Measurements from ENCODE around the gene TCAF2. TPM values are rescaled to one million over a fixed set of nuclear protein-coding genes. Genes with fewer than 3 reads are reported as not detected.
A peak's percentile ranks its signal among the peaks of the same experiment; 100 is the strongest.
"Not testable (repeated sequence)": the region's sequence is repeated elsewhere in the genome, so short reads cannot be mapped to it uniquely, and the experiment has no call there.

The TCAF2 gene
- 10 to 100 TPM; 12.1 to 12.7 TPM for total RNA-seq

DNA sequence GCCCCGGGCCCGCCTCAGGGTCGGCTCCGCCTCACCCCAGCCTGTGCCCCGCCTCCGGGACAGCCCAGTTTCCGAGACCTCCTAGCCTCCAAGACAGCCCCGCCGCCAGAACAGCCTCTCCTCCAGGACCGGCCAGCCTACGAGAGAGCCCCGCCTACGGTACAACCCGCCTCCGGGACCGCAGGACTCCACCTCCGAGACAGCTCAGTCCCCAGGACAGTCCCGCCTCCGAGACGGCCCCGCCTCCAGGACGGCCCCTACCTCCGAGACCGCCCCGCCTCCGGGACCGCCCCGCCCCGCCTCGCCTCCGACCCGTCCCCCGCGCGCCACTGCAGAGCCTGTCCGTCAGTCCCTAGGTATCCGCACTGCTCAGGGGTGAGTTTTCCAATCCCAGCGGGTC lies at the start of gene TCAF2:
Gene TCAF2 (plus strand): TSS at position 329 of the 400 bp plus-strand sequence.
- DNase-seq (ENCODE audit: low spot score), result peak; percentile 88
- intact Hi-C loops (cut with DNase I), result not testable (repeated sequence)
- WGBS, result 0% methylated on average over 7 of the region's 38 CpGs

DNA sequence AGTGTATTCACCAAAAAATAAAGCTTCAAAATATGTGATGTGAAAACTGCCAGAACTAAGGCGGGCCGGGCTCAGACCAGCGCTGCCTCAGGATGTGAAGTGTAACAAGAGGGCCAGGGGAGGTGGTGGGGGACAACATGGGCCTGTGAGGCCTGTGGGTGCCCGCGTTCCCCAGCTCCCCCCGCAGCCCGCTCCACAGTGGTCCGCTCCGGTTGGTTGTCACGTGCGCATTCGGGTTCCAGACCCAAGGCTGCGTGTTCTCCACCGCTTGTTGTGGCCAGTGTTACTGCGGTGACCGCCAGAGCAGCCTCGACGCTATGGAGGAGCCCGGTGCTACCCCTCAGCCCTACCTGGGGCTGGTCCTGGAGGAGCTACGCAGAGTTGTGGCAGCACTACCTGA lies 49.3 kb upstream of the TCAF2 start, which contains the start of gene CTAGE15:
Gene CTAGE15 (plus strand): TSS at position 301 of the 400 bp plus-strand sequence. CDS start 17 bp downstream, at position 318.
- H3K27ac ChIP-seq; H3K36me3 ChIP-seq; H3K4me3 ChIP-seq; H3K4me1 ChIP-seq (replicated peaks); intact Hi-C loops (cut with DNase I); H3K27me3 ChIP-seq (replicated peaks; ENCODE audit: insufficient read depth); H3K9me3 ChIP-seq; DNase-seq (ENCODE audit: low spot score): not testable (repeated sequence)
- 100% methylated on average over 3 of the region's 20 CpGs for WGBS

More for the DNA sequence above, at the start of gene TCAF2:
- not testable (repeated sequence) for H3K4me1 ChIP-seq (replicated peaks); H3K36me3 ChIP-seq; H3K9me3 ChIP-seq; H3K27ac ChIP-seq; H3K27me3 ChIP-seq (replicated peaks; ENCODE audit: insufficient read depth)
- H3K4me3 ChIP-seq, result peak within 1 kb of the TSS in 1 of 2 donors; percentile 28

DNA sequence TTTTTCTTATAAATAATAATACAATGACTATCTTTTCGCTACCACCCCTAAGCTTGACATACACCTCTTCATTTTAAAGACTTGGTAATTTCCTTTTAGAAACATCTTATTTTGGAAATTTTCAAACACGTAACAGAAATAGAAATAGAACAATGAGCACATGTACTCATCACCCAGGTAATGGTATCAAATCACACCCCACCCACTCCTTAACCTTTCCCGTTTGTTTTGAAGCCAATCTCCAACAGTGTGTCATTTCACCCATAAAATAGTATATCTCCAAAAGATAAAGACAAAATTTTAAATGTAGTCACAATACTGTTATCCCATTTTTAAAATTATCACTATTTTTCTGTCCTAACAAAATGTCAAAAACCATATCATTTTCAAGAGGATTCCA lies 32.6 kb upstream of the TCAF2 start:
- WGBS, result 96% methylated on average over 2 of the region's 3 CpGs
- H3K27ac ChIP-seq; intact Hi-C loops (cut with DNase I); H3K9me3 ChIP-seq; H3K27me3 ChIP-seq (replicated peaks; ENCODE audit: insufficient read depth); H3K36me3 ChIP-seq; H3K4me1 ChIP-seq (replicated peaks); H3K4me3 ChIP-seq; DNase-seq (ENCODE audit: low spot score): not testable (repeated sequence)

DNA sequence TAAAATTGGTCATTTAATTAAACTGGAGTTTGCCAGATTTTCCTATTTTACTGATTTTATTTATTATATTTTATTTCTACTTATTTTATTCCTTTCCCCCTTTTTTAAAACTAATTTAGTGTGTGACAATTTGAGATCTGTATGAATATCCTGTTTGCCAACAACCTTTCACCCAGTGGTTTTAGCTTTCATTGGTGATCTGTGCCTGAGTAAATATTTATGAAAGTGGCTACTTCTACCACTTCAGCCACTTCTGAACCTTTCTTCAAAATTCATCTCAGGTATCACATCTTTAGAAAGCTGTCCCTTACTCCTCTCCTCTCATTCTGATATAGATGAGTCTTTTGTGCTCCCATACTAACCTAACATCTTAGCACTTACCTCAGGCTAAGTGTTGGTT lies 30.9 kb upstream of the TCAF2 start:
- H3K27ac ChIP-seq; DNase-seq (ENCODE audit: low spot score): not testable (repeated sequence)

DNA sequence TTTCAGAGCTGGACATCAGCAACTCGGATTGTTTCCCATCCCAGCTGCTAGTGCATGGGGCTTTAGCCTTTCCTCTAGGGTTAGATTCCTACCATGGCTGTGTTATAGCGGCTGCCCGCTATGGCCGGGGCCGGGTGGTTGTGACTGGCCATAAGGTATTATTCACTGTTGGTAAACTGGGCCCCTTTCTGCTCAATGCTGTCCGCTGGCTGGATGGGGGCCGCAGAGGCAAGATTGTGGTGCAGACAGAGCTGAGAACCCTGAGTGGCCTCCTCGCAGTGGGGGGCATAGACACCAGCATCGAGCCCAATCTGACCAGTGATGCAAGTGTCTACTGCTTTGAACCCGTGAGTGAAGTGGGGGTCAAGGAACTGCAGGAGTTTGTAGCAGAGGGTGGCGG lies 22.7 kb upstream of the TCAF2 start:
- intact Hi-C loops (cut with DNase I); H3K36me3 ChIP-seq; H3K27ac ChIP-seq; H3K4me3 ChIP-seq; H3K27me3 ChIP-seq (replicated peaks; ENCODE audit: insufficient read depth); H3K4me1 ChIP-seq (replicated peaks); DNase-seq (ENCODE audit: low spot score); H3K9me3 ChIP-seq: not testable (repeated sequence)
- 96% methylated on average over 7 of the region's 11 CpGs for WGBS

More for the DNA sequence above, 30.9 kb upstream of the TCAF2 start:
- intact Hi-C loops (cut with DNase I); H3K27me3 ChIP-seq (replicated peaks; ENCODE audit: insufficient read depth); H3K4me3 ChIP-seq; H3K4me1 ChIP-seq (replicated peaks); H3K36me3 ChIP-seq; H3K9me3 ChIP-seq: not testable (repeated sequence)

DNA sequence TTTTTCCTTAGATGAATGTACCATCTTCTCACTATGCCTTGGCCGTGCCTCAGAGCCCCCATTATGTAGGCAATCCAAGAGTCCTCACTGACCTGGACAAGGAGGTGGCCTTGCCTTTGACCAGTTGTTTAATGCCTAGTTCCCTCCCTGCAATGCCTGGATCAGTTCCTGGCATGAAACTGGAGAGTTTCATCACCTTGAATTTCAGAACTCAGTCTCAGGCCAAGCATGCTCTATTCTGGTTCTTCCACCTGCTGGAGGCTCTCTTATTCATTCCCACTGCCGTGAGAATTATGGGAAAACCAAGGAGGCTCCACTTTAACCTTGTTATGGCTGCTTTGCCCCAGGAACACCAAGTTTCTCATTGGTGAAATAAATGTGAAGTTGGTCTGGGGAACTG lies 17.2 kb upstream of the TCAF2 start:
- H3K4me1 ChIP-seq (replicated peaks); intact Hi-C loops (cut with DNase I); H3K36me3 ChIP-seq; H3K4me3 ChIP-seq; H3K27ac ChIP-seq; H3K27me3 ChIP-seq (replicated peaks; ENCODE audit: insufficient read depth); DNase-seq (ENCODE audit: low spot score); H3K9me3 ChIP-seq: not testable (repeated sequence)
- WGBS, result no CpG with 5 or more reads among the region's 2 CpGs

DNA sequence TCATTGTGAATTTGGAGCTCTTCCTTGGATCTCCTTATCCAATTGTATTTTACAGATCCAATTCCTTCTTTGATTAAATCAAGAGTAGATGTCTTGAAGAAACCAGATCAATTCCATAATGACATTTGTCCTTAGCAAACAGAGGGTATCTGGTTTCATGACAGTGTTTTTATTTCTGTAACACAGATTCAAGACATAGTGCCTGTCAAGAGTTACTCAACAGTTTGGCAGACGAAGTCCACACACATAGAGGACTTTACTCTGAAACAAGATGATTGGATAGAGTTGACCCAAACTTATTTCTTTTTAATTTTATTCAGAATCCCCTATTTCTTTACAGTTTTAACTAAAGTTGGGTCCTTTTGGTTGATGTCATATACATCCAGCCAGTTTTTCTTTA lies 14.7 kb upstream of the TCAF2 start:
- H3K4me1 ChIP-seq (replicated peaks); H3K27me3 ChIP-seq (replicated peaks; ENCODE audit: insufficient read depth); H3K9me3 ChIP-seq; DNase-seq (ENCODE audit: low spot score); intact Hi-C loops (cut with DNase I); H3K27ac ChIP-seq; H3K4me3 ChIP-seq; H3K36me3 ChIP-seq: not testable (repeated sequence)
- WGBS, result no CpG with 5 or more reads among the region's 1 CpG

DNA sequence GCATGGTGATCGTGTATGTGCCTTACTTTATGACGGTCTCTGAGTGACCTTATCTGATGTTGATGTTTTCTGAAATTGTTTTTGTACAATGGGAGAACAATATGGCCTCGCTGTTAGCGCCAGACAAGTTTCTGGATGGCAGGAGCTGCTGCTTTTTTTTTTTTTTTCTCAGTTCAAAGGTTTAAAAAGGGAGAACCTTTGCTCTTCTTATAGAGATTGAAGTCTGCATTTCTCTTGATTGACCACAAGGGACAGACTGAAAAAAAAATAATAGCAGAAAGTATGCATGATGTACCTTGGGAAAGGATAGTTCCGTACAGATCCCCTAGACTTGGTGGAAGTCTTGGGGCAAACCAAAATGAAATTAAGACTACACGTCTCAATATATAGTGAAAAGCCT lies 5.2 kb upstream of the TCAF2 start:
- WGBS, result 100% methylated on average over 3 of the region's 6 CpGs
- not testable (repeated sequence) for H3K27ac ChIP-seq

DNA sequence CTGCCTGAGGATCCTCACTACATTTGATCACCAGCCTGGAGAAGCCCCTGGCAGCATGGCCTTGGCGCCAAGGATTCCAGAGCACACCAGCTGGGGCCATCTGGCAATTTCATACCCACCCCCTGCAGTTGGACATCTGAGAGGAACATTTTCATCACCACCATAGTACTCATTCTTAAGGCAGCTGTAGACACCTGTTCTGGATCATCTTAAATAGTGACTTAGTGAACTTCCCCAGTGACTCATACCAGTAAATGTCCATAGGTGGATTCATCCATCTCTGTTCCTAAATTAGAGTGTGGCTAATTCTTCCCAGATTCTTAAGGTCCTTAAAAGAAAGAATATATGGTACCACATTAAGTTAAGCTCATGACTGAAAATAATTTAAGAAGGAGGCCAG lies 3.6 kb upstream of the TCAF2 start:
- WGBS, result no CpG with 5 or more reads among the region's 1 CpG
- intact Hi-C loops (cut with DNase I), result not testable (repeated sequence)

More for the DNA sequence above, 5.2 kb upstream of the TCAF2 start:
- intact Hi-C loops (cut with DNase I); H3K4me1 ChIP-seq (replicated peaks); H3K36me3 ChIP-seq; H3K4me3 ChIP-seq; DNase-seq (ENCODE audit: low spot score); H3K27me3 ChIP-seq (replicated peaks; ENCODE audit: insufficient read depth); H3K9me3 ChIP-seq: not testable (repeated sequence)

DNA sequence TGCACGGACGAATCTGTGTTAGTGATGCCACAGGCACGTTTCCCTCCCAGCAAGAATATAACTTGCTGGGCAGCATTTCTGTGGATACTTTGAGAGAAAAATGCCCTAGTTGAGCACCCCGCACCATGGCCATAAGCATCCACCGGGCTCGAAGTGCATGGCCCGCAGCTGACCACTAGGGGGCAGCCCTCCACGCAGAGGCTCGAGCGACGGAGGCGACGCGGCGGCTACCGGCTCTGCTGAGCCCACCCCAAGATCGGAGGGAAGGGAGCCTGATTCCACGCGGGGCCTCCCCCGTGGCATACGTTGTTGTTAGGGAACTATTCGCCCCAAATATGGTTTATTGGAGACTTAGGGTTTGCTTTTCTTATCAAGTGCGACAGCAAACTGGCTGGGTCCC lies 716 bp upstream of the TCAF2 start:
- peak; percentile 80 for DNase-seq (ENCODE audit: low spot score)
- 0% methylated on average over 13 of the region's 23 CpGs for WGBS
- H3K27me3 ChIP-seq (replicated peaks; ENCODE audit: insufficient read depth); H3K9me3 ChIP-seq; H3K4me1 ChIP-seq (replicated peaks); H3K27ac ChIP-seq; H3K36me3 ChIP-seq; H3K4me3 ChIP-seq; intact Hi-C loops (cut with DNase I): not testable (repeated sequence)
- TF ChIP-seq, protein P1, sequence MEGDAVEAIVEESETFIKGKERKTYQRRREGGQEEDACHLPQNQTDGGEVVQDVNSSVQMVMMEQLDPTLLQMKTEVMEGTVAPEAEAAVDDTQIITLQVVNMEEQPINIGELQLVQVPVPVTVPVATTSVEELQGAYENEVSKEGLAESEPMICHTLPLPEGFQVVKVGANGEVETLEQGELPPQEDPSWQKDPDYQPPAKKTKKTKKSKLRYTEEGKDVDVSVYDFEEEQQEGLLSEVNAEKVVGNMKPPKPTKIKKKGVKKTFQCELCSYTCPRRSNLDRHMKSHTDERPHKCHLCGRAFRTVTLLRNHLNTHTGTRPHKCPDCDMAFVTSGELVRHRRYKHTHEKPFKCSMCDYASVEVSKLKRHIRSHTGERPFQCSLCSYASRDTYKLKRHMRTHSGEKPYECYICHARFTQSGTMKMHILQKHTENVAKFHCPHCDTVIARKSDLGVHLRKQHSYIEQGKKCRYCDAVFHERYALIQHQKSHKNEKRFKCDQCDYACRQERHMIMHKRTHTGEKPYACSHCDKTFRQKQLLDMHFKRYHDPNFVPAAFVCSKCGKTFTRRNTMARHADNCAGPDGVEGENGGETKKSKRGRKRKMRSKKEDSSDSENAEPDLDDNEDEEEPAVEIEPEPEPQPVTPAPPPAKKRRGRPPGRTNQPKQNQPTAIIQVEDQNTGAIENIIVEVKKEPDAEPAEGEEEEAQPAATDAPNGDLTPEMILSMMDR (IDR thresholded peaks at IDR 0.05), result peak in 1 of 4 experiments; percentile 63

More for the DNA sequence above, 3.6 kb upstream of the TCAF2 start:
- not testable (repeated sequence) for H3K27me3 ChIP-seq (replicated peaks; ENCODE audit: insufficient read depth); DNase-seq (ENCODE audit: low spot score); H3K27ac ChIP-seq; H3K9me3 ChIP-seq; H3K4me3 ChIP-seq; H3K36me3 ChIP-seq; H3K4me1 ChIP-seq (replicated peaks)

DNA sequence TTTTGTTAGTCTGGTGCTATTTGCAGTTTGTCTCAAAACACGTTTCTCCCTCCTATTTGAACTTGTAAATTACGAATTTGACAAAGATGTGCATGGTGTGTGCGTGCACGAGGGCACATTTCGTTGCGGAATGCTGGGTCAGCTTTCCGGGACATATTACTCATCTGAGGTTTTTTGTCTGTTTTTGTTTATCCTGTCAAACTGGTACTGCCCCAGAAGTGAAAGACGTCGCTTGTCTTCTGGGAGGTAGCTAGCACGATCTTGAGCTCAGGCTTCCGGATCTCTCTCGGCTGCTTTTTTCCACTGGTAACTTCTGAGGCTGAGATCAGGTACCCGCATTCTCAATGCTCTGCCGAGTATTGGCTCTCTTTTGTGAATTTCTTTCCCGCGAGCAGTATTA lies 401 bp downstream of the TCAF2 start:
- H3K4me3 ChIP-seq; H3K27ac ChIP-seq; DNase-seq (ENCODE audit: low spot score); H3K36me3 ChIP-seq; H3K4me1 ChIP-seq (replicated peaks); H3K9me3 ChIP-seq; intact Hi-C loops (cut with DNase I); H3K27me3 ChIP-seq (replicated peaks; ENCODE audit: insufficient read depth): not testable (repeated sequence)
- no CpG with 5 or more reads among the region's 16 CpGs for WGBS

DNA sequence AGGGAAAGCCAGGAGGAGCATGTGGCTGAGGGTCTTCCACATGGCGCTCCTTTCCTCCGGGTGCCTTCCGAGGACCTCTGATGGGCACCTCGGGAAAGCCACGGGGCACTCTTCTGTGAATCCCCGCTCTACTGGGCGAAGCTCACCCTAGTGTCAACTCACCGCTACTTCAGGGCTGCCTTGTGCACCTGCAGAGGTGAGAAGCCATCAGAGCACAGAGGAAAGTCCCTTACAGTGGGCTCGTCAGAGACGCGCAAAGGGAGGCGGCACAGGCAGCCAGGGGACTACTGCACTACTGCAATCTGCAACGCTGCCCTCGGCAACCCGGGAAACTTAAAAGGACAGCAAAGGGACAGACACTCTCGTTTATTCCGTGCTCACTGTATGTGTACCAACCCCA lies 1.4 kb downstream of the TCAF2 start:
- intact Hi-C loops (cut with DNase I), result not testable (repeated sequence)
- WGBS, result 80% methylated on average over 1 of the region's 17 CpGs

More for the DNA sequence above, 1.4 kb downstream of the TCAF2 start:
- not testable (repeated sequence) for DNase-seq (ENCODE audit: low spot score); H3K4me1 ChIP-seq (replicated peaks); H3K36me3 ChIP-seq; H3K27me3 ChIP-seq (replicated peaks; ENCODE audit: insufficient read depth); H3K4me3 ChIP-seq; H3K27ac ChIP-seq; H3K9me3 ChIP-seq
